ENCODE results near the gene FRMD8.
A peak's percentile ranks its signal among the peaks of the same experiment; 100 is the strongest.

FRMD8 gene

DNA sequence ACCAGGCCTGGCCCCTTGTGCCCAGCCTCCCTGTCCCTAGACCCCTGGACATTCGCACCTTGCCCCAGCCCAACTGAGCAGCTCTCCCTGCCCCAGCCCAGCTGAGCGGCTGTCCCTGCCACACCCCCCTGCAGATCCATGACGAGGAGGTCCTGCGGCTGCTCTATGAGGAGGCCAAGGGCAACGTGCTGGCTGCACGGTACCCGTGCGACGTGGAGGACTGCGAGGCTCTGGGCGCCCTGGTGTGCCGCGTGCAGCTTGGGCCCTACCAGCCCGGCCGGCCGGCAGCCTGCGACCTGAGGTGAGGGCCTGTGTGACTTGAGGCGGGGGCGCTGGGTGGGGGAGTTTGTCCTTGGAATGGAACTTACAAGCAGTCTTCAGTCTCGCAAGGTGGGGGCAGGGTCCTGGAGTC is 7.7 kb downstream of the FRMD8 start:
- DNase-seq = no peak

DNA sequence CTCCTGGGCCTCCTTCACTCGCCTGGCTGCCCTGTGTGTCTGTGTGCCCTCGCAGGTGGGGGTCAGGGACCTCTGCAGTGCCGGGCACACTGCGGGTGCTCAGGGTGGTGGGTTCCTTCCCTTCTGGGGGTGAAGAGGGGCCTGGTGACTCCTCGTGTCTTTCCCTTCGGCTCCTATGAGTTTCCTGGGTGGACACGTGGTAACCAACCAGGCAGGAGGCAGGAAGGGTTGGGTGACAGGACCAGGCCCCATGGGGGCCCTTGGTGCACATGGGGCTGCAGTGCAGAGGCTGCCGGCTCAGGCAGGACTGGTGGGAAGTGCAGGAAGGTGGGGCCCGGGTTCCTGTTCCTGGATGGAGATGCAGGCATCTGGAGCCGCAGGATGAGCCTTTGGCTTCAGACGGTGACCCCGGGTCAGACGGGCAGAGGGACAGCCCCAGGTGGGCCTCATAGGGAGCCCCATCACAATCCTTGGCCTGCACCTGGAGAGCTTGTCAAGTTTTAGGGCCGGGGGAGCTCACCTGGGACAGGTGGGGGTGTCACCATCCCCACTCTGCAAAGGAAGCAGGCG is 9.6 kb downstream of the FRMD8 start:
- no peak for DNase-seq

DNA sequence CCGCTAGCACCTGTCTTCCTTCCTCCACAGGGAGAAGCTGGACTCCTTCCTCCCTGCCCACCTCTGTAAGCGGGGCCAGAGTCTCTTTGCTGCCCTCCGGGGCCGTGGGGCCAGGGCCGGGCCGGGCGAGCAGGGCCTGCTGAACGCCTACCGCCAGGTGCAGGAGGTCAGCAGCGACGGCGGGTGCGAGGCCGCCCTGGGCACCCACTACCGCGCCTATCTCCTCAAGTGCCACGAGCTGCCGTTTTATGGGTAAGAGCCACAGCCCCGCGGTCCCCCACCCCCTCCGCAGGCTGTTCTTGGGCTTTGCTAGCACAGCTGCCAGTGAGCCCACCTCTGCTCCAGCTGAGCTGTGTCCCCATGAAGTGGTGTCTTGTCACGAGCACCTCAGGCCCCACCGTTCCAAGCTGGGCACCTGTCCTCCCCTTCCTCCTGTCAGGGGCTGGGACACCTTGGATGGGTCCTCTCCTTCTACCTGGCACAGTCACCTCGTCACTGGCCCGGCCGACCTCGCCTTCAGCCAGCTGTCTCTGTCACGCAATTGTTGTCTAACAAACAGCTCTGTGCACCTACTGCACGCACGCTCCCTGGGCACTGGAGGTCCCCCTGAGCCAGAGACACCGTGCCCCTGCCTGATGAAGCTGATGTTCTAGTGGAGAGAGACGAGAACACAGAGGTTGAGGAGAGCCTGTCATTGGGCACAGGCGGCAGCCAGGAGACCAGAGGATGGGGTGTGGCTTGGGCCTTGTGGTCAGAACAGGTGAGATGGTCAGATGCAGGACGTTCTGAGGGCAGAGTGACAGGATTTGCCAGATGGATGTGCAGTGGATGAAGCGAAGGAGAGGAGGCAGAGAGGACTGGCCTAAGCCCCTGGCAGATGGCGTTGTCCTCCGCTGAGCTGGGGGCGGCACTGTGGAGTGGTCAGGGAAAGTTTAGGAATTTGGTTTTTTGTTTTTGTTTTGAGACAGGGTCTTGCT is 10.6 kb downstream of the FRMD8 start:
- no peak for DNase-seq

DNA sequence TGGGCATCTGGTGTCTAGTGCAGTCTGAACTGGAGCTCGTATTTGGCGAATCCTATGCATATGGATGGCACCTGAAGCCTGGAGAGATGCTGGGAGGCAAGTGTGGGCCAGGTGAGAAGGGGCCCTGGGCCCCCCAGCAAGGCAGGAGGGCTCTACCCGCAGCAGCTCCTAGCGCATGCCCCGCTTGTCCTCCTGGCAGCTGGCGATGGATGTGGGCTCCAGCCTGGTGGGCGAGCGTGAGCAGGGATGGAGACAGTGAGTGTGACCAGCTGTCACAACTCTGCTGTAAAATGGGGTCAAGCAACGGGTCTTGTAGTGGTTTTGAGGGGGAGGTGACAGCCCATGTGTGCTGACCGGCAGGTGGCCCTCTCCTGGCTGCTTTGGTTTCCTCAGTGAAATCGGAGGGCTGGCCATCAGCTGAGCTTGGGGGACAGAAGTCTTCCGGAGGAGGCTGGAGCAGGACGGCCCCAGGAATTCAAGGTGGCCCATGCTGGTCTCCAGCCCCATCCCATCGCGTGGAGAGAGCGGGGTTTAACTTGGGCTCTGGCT is 12.0 kb downstream of the FRMD8 start:
- no peak for DNase-seq

DNA sequence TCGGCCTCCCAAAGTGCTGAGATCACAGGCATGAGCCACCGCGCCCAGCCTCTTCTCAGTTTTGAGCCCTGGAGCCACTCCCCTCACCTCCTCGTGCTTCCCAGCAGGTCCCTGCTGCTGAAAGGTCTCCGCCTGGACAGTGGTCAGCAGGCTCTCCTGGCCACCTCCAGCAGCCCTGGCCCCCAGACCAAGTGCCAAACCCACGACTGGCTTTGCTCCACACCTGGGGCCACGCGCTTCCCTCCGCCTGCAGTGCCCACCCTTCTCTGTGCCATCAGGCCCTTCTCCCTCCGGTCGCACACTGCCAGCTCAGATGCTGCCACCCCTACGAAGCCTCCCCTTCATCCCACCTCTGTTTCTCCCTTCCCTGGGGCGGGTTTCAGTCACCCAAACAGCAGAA is 12.8 kb downstream of the FRMD8 start:
- no peak for DNase-seq

- no peak for DNase-seq
Observed at GRCh38 chr11:65399845-65400244, 13.4 kb downstream of the FRMD8 start.

- DNase-seq = no peak
Observed at GRCh38 chr11:65400307-65401072, 14.1 kb downstream of the FRMD8 start.

DNA sequence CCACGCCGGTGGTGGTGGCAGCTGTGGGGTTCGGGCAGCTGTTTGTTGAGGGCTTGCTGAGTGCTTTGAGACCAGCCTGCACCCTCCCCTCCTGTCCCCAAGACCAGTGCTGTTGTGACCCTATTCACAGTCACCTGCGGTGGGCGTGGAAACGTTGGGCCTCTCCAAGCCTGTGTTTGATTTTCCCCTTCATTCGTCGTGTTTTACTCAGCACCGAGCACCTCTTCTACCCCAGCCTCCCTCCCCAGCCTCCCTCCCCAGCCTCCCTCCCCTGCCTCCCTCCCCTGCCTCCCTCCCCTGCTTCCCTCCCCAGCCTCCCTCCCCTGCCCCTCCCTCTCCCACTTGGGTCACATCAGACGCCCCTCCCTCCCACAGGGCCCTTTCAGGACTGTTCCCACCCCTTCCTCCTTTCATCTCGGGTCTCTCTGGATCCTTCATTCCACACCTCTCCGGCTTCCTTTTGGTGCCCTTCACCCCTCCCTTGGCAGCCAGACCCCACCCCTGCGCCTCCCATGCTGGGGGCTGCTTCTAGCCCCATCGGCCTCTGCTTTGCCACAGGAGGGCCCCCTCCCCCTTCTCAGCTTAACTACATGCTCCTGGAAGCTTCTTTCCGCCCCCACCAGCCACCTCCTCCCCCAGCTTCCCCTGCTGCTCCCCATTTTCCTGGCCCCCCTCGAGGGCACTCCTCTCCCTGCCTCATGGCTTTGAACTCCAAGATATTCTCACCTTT is 14.8 kb downstream of the FRMD8 start:
- no peak for DNase-seq

DNA sequence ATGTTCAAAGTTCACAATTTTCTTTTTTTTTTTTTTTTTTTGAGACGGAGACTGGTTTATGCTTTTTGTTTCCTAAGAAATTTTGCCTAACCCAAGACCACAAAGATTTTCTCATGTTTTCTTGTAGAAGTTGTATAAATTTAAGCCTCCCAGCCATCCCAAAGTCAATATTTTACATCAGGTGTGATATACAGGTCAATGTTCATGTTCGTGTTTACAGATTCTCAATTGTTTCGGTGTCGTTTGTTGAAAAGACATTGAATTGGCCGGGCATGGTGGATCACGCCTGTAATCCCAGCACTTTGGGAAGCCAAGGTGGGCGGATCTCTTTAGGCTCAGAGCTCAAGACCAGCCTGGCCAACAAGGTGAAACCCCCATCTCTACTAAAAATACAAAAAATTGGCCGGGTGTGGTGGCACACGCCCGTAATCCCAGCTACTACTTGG is 15.4 kb downstream of the FRMD8 start:
- DNase-seq = no peak

DNA sequence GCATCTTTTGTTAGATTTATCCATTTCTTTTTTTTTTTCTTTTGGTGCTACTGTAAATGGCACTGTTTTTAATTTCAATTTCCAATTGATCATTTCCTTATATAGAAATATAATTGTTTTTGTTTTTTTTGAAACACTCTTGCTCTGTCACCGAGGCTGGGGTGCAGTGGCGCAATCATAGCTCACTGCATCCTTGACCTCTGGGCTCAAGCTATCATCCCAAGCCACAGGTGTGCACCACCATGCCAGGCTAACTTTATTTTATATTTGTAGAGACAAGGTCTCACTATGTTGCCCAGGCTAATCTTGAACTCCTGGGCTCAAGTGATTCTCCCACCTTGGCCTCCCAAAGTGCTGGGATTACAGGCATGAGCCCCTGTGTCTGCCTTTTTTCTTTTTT is 16.4 kb downstream of the FRMD8 start:
- DNase-seq = no peak

DNA sequence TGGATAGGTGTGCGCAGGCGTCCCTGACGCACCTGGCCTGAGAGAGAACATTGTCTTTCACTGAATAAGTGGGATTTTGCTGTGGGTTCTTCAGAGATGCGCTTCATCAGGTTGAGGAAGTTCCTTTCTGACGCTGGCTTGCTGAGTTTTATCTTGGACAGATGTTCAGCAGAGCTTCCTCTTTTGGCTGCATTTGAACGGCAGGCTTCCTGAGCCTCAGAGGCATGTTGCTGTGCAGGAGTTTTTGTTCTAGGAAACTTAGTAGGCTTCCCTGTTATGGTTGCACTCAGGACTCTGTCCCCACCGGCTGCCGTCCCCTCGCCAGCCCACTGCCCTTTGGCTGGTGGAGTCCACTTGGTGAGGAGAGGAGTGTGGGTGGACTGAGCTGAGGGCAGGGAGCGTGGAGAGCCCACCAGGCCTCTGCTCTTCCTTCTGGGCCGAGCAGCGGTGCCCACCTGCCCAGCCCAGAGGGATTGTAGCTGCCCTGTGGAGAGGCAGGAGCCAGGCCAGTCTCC is 17.2 kb downstream of the FRMD8 start:
- DNase-seq = no peak

- no peak for DNase-seq
Observed at GRCh38 chr11:65404210-65404609, 17.8 kb downstream of the FRMD8 start.

GRCh38 chr11:65404638-65405339 is 18.4 kb downstream of the FRMD8 start:
- no peak for DNase-seq

DNA sequence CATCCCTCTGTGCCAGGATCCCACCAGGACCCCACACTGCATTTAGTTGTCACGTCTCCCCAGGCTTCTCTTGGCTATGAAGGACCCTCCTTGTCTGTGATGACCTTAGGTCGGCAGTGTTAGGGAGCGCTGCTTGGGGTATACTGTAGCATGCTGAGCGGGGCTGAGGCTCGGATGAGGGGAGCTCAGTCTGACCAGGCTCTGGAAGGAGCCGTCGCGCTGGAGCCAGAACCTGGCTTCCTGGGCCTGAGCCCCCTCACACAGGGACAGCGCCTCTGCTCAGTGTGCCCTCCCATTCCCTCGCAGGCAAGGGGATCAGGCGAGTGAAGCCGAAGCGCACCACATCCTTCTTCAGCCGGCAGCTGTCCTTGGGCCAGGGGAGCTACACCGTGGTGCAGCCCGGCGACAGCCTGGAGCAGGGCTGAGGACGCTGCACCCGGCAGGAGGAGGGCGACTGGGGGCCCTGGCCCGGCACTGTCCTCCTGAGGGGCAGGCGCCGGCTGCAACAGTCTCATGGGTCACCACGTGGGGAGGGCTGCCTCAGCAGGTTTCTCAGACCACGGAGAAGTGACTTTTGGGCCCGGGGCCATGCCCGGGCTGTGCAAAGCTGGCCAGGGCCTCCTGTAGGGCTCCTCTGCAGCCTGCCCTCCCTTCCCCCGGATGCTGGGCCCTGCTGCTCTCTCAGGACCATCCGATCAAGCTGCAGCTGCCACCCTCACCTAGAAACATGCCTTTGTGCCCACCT is 24.7 kb downstream of the FRMD8 start:
- peak; percentile 25 for DNase-seq

DNA sequence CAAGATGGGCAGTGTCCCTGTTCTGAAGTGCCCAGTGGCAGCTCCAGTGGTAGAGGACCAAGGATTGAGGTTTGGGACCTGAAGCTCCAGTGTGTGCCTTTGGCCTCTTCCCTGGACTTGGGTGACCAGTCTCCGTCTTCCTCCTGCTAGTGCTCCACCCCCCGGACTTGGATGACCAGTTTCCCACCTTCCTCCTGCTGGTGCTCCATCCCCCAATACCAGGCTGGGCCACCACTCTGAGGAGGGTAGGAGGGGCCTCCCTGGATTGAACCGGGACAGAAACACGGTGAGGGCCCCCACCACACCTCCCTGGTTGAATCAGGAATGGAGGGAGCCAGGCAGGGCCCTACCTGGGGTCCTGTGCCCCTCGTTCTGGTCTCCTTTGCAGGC is 25.2 kb downstream of the FRMD8 start:
- peak; percentile 37 for DNase-seq

DNA sequence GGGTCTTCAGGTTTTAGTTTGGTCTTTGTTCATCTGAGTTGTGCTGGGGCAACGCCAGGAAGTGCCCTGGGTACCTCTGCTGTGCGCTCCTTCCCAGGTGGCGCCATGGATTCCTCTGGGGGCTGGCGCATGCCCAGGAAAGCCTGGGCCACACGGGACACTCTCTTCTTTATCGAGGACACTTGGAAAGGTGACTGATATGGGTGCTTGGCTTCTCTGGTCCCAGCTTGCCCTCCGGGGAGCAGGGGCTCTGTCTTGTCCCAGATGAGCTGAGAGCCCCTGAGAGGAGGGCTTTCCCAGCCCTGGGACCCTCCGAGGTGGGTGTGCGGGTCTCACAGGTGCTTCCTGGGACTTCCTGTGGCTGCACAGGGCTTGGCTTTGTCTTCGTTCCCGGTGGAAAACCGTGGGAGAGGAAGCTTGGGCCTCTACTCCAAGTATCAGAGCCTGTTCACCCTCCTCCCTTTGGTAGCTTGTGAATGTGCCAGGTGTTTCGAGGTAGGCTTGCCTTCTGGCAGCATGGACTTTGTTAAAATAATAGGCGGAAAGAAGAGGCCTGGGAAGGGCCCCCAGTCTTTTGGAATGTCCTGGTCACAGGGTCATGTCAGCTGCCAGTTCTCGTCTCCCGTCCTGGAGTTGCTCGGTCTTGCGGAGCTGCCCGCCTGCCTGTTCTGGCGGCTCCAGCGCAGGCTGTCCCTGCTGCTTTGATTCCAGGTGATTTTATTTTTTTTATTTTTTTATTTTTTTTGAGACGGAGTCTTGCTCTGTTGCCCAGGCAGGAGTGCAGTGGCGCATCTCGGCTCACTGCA is 26.0 kb downstream of the FRMD8 start:
- DNase-seq = peak; percentile 43

DNA sequence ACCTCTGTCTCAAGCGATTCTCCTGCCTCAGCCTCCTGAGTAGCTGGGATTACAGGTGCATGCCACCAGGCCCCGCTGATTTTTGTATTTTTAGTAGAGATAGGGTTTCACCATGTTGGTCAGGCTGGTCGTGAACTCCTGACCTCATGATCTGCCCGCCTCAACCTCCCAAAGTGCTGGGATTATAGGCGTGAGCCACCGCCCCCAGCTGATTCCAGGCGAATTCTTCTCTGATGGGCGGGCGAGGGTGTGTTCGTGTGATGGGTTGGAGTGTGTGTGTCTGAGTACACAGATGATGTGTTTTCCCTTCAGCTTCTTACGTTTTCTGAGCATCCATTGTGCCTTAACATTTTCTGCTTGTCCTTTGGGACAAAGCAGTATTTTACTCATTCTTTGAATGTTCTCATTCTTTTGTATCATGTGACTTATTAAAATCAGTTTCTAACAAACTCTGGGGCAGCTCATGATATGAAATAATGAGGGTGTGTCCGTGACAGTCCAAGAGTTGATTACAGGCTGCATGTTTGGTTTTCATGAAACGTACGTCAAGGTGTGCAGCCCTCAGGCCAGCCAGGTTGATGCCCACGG is 26.7 kb downstream of the FRMD8 start:
- peak; percentile 19 for DNase-seq

GRCh38 chr11:65414776-65415498 is 28.5 kb downstream of the FRMD8 start:
- DNase-seq = no peak
